HEK293 (cell line): ENCODE measurements around the gene RYR2.
A peak's percentile ranks its signal among the peaks of the same experiment; 100 is the strongest.

Source experiments
- CTCF ChIA-PET: fragments of 350-600 bp; formaldehyde crosslinking; extraction: SDS; loops from one replicate; lab custom pipeline; 2021; ENCODE audit warnings: antibody characterized with exemption; lab: Yijun Ruan, JAX
- POLR2A ChIA-PET: fragments of 300-600 bp; formaldehyde crosslinking; extraction: SDS; loops from one replicate; lab custom pipeline; 2020; ENCODE audit warnings: antibody characterized with exemption, inconsistent platforms; lab: Yijun Ruan, JAX
- H3K27ac ChIP-seq: fragments of 200-500 bp; sonication (Bioruptor generic); 2 replicates; pipeline ENCODE4 v1.5.1; 2014; ENCODE audit warnings: low read depth, low read length, control low read depth, inconsistent platforms; ENCODE audit errors: extremely low read depth
- H3K36me3 ChIP-seq, 2 experiments: fragments of 200-500 bp in 1 of 2; sonication (Bioruptor generic) in 1 of 2; 1 replicate in 1 of 2; 2 replicates in 1 of 2; pipeline ENCODE4 v1.5.1; 2014 to 2017; ENCODE audit warnings: inconsistent platforms in 2 of 2, low read length in 2 of 2; ENCODE audit not compliant: control insufficient read depth in 2 of 2, insufficient read depth in 1 of 2
- H3K4me1 ChIP-seq: fragments of 200-500 bp; sonication (Bioruptor generic); 2 replicates; pipeline ENCODE4 v1.5.1; 2014; ENCODE audit warnings: mild to moderate bottlenecking, low read length, inconsistent platforms; ENCODE audit not compliant: control insufficient read depth, insufficient read depth
- H3K4me3 ChIP-seq: 2 replicates; pipeline ENCODE4 v1.5.1; 2011; ENCODE audit warnings: low read depth, mild to moderate bottlenecking, control low read depth, low read length, moderate library complexity
- H3K9me3 ChIP-seq: fragments of 200-500 bp; sonication (Bioruptor generic); 2 replicates; pipeline ENCODE4 v1.5.1; 2014; ENCODE audit warnings: low read depth, low read length, inconsistent platforms; ENCODE audit not compliant: control insufficient read depth, insufficient read depth
- CTCF ChIP-seq: fragments of 450-650 bp; formaldehyde crosslinking; IDR thresholded peaks from 2 replicates; pipeline ENCODE4 v1.5.1; 2016; ENCODE audit warnings: missing biosample characterization, missing genetic modification characterization
- HOXC10 ChIP-seq: sonication (generic); formaldehyde crosslinking; IDR thresholded peaks from 2 replicates; pipeline ENCODE4 v1.8.1; 2023; ENCODE audit warnings: mild to moderate bottlenecking, missing genetic modification reagents
- KLF16 ChIP-seq: fragments of 450-650 bp; formaldehyde crosslinking; IDR thresholded peaks from 2 replicates; pipeline ENCODE4 v1.5.1; 2017; ENCODE audit warnings: missing biosample characterization, missing genetic modification characterization
- SETDB1 ChIP-seq: IDR thresholded peaks from one replicate; pipeline ENCODE4 v1.6.1; 2017; ENCODE audit warnings: mild to moderate bottlenecking, low read length, moderate library complexity, mixed read lengths; ENCODE audit not compliant: insufficient read length
- YY2 ChIP-seq: fragments of 450-650 bp; formaldehyde crosslinking; IDR thresholded peaks from 2 replicates; pipeline ENCODE4 v1.5.1; 2016; ENCODE audit warnings: missing biosample characterization, missing genetic modification characterization
- ZFHX2 ChIP-seq: fragments of 450-650 bp; formaldehyde crosslinking; conservative IDR thresholded peaks from 2 replicates; pipeline ENCODE4 v1.5.1; 2016; ENCODE audit warnings: missing biosample characterization, missing genetic modification characterization
- ZNF114 ChIP-seq: fragments of 450-650 bp; formaldehyde crosslinking; IDR thresholded peaks from 2 replicates; pipeline ENCODE4 v1.5.0; 2017; ENCODE audit warnings: missing biosample characterization, missing genetic modification characterization
- ZNF19 ChIP-seq: fragments of 450-650 bp; formaldehyde crosslinking; IDR thresholded peaks from 2 replicates; pipeline ENCODE4; 2016; ENCODE audit warnings: missing biosample characterization, missing genetic modification characterization, low read depth
- ZNF248 ChIP-seq: fragments of 450-650 bp; formaldehyde crosslinking; IDR thresholded peaks from 2 replicates; pipeline ENCODE4 v1.5.1; 2017; ENCODE audit warnings: missing biosample characterization, missing genetic modification characterization
- ZNF280C ChIP-seq: fragments of 450-650 bp; formaldehyde crosslinking; IDR thresholded peaks from 2 replicates; pipeline ENCODE4 v1.5.1; 2016; ENCODE audit warnings: missing biosample characterization, missing genetic modification characterization
- ZNF518A ChIP-seq: fragments of 450-650 bp; formaldehyde crosslinking; conservative IDR thresholded peaks from 2 replicates; pipeline ENCODE4 v1.5.1; 2016; ENCODE audit warnings: low read depth, missing biosample characterization, missing genetic modification characterization
- ZNF837 ChIP-seq: fragments of 450-650 bp; formaldehyde crosslinking; IDR thresholded peaks from 2 replicates; pipeline ENCODE4 v1.5.1; 2016; ENCODE audit warnings: missing biosample characterization, missing genetic modification characterization
- ZSCAN4 ChIP-seq: fragments of 450-650 bp; formaldehyde crosslinking; IDR thresholded peaks from 2 replicates; pipeline ENCODE4 v1.5.1; 2017; ENCODE audit warnings: missing biosample characterization, missing genetic modification characterization

RYR2 gene

GRCh38 chr1:237811633-237812032 is 769.6 kb downstream of the RYR2 start (continued):
- TF ChIP-seq ZNF837 (tag by site-specific recombination) (no peak), ZNF248 (tag by site-specific recombination) (no peak), ZFHX2 (tag by site-specific recombination) (no peak), ZNF114 (tag by site-specific recombination) (no peak)

- ChIA-PET POLR2A (no interaction called here), CTCF (interaction anchor here (0.6 to 1.7 kb wide), 8 partner anchors 11 to 1871 kb away, joined by 3 to 8 read pairs (median 3); no protein-coding TSS in a partner anchor)
These were observed 770.1 kb downstream of the RYR2 start for GRCh38 chr1:237812061-237812460.

GRCh38 chr1:237814319-237814924 is 772.4 kb downstream of the RYR2 start:
- TF ChIP-seq ZNF518A = no peak
- TF ChIP-seq CTCF (tag by site-specific recombination) = 0 out of 2 replicates have a peak, but pooled peaks have one; percentile 13
- no peak for TF ChIP-seq KLF16 (tag by site-specific recombination)
- POLR2A ChIA-PET = no interaction called here
- Histone ChIP-seq H3K27ac (no peak overlapping the region), H3K4me1 (no peaks in the 10 kb centered on the region), H3K36me3 (no peaks in the 10 kb centered on the region), H3K4me3 (no peak overlapping the region), H3K9me3 (no peaks in the 10 kb centered on the region)
- CTCF ChIA-PET = interaction anchor here (0.6 to 3.2 kb wide), 21 partner anchors 8 to 1560 kb away, joined by 3 to 20 read pairs (median 4); no protein-coding TSS in a partner anchor

More at GRCh38 chr1:237812061-237812460, 770.1 kb downstream of the RYR2 start:
- TF ChIP-seq ZNF280C (tag by site-specific recombination) = no peak
- no peak for TF ChIP-seq ZNF19
- TF ChIP-seq SETDB1 = no peak
- TF ChIP-seq YY2 = no peak
- no peak for TF ChIP-seq HOXC10
- no peak for TF ChIP-seq ZSCAN4 (tag by site-specific recombination)
- Histone ChIP-seq H3K4me1 (no peaks in the 10 kb centered on the region), H3K9me3 (no peaks in the 10 kb centered on the region), H3K4me3 (no peak overlapping the region), H3K36me3 (no peaks in the 10 kb centered on the region), H3K27ac (no peak overlapping the region)
